ENCODE data around the gene ETV2.
"Not testable (repeated sequence)": the region's sequence is repeated elsewhere in the genome, so short reads cannot be mapped to it uniquely, and the experiment has no call there.

ETV2 gene

GRCh38 chr19:35601971-35602370, 39.6 kb upstream of the ETV2 start:
- Histone ChIP-seq H3K27ac (no peak overlapping the region), H3K4me2 (ENCODE audit: low read length) (no peak overlapping the region), H3K36me3 (ENCODE audit: control insufficient read depth, insufficient read depth, low read length) (no peaks in the 10 kb centered on the region), H3K4me1 (no peaks in the 10 kb centered on the region), H3K4me3 (ENCODE audit: low read depth, low read length) (no peak overlapping the region), H3K9ac (no peak overlapping the region), H2AFZ (no peak overlapping the region), H3K27me3 (ENCODE audit: control insufficient read depth, insufficient read depth, low read length) (no peaks in the 10 kb centered on the region), H3K79me2 (no peaks in the 10 kb centered on the region), H3K9me3 (ENCODE audit: control insufficient read depth, low read length) (no peaks in the 10 kb centered on the region)
- no peak for TF ChIP-seq CTCF (IDR thresholded peaks at IDR 0.05)

DNA sequence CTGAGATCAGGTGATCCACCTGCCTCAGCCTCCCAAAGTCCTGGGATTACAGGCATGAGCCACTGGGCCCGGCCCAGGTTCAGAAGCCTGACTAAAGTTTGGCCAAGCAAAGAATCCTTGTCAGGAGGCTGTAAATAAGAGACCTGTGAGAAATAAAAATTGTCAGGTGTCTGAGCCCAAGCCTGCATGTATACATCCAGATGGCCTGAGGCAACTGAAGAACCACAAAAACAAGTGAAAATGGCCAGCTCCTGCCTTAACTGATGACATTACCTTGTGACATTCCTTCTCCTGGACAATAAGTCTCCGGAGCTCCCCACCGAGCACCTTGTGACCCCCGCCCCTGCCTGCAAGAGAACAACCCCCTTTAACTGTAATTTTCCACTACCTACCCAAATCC, 37.1 kb upstream of the ETV2 start:
- not testable (repeated sequence) for H3K36me3 ChIP-seq (ENCODE audit: control insufficient read depth, insufficient read depth, low read length); H3K4me3 ChIP-seq (ENCODE audit: low read depth, low read length); H3K27ac ChIP-seq; H3K9ac ChIP-seq; H3K79me2 ChIP-seq; H3K27me3 ChIP-seq (ENCODE audit: control insufficient read depth, insufficient read depth, low read length); H2AFZ ChIP-seq; H3K4me2 ChIP-seq (ENCODE audit: low read length); H3K9me3 ChIP-seq (ENCODE audit: control insufficient read depth, low read length); H3K4me1 ChIP-seq

GRCh38 chr19:35607170-35607569, 34.4 kb upstream of the ETV2 start:
- not testable (repeated sequence) for H2AFZ ChIP-seq; H3K9ac ChIP-seq; H3K36me3 ChIP-seq (ENCODE audit: control insufficient read depth, insufficient read depth, low read length); H3K4me1 ChIP-seq; H3K27me3 ChIP-seq (ENCODE audit: control insufficient read depth, insufficient read depth, low read length); H3K4me3 ChIP-seq (ENCODE audit: low read depth, low read length); H3K9me3 ChIP-seq (ENCODE audit: control insufficient read depth, low read length); H3K27ac ChIP-seq; H3K4me2 ChIP-seq (ENCODE audit: low read length); H3K79me2 ChIP-seq

- Histone ChIP-seq H3K27me3 (ENCODE audit: control insufficient read depth, insufficient read depth, low read length) (no peaks in the 10 kb centered on the region), H3K79me2 (no peaks in the 10 kb centered on the region), H3K9ac (no peak overlapping the region), H3K36me3 (ENCODE audit: control insufficient read depth, insufficient read depth, low read length) (no peaks in the 10 kb centered on the region), H3K4me1 (no peaks in the 10 kb centered on the region), H3K9me3 (ENCODE audit: control insufficient read depth, low read length) (no peaks in the 10 kb centered on the region), H3K4me2 (ENCODE audit: low read length) (no peak overlapping the region), H3K4me3 (ENCODE audit: low read depth, low read length) (no peak overlapping the region), H2AFZ (no peak overlapping the region), H3K27ac (no peak overlapping the region)
- TF ChIP-seq CTCF (IDR thresholded peaks at IDR 0.05) = no peak
Observed at GRCh38 chr19:35607661-35608060, 33.9 kb upstream of the ETV2 start.

DNA sequence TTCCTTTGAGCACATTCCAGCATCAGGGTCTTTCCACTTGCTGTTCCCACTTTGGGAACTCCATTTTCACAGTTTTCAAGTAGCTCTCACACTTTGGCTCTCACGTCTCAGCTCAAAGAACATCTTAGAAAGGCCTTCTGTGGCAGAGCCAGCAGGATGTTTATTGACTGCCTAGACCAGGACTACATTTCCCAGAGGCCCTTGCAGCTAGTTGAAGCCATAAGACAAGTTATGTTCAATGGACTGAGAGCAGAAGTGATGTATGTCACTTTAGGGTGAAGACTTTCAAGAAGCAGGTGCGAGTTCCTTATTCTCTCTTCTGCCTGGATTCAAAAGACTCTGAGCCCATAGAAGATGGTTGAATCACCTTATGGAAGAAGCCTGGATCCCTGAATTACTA, 33.3 kb upstream of the ETV2 start:
- no peaks in the 10 kb centered on the region for H3K79me2 ChIP-seq
- no peak overlapping the region for H2AFZ ChIP-seq
- no peak overlapping the region for H3K27ac ChIP-seq
- no peak overlapping the region for H3K4me2 ChIP-seq (ENCODE audit: low read length)
- H3K4me1 ChIP-seq = no peaks in the 10 kb centered on the region
- H3K36me3 ChIP-seq (ENCODE audit: control insufficient read depth, insufficient read depth, low read length) = no peaks in the 10 kb centered on the region
- TF ChIP-seq CTCF (IDR thresholded peaks at IDR 0.05) = no peak
- no peak overlapping the region for H3K4me3 ChIP-seq (ENCODE audit: low read depth, low read length)
- H3K27me3 ChIP-seq (ENCODE audit: control insufficient read depth, insufficient read depth, low read length) = no peaks in the 10 kb centered on the region
- no peaks in the 10 kb centered on the region for H3K9me3 ChIP-seq (ENCODE audit: control insufficient read depth, low read length)
- H3K9ac ChIP-seq = no peak overlapping the region

DNA sequence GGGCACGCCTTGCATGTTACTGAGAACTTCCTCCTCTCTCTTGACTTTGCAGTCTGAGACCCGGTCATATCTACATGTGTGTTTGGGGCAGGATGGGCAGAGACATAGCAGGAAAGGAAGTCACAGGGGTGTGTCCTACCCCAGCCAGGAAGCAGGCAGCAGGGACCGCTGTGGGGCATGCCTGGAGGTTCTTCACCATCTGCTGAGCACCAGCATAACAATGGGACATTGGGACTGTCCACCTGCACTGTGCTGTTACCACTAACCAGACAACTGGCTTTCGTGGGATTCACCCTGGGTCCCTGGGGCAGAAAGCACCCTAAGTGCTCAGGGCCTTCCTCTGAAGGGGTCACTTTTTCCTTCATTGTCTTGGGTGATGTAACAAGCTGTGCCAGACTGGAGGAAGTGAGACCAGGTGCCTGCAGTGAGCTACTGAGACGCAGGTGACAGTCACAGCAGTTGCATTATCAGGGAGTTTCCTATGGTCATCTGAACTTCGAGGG, 31.6 kb upstream of the ETV2 start:
- Histone ChIP-seq H3K9ac (no peak overlapping the region), H3K79me2 (no peaks in the 10 kb centered on the region), H3K36me3 (ENCODE audit: control insufficient read depth, insufficient read depth, low read length) (no peaks in the 10 kb centered on the region), H3K4me3 (ENCODE audit: low read depth, low read length) (no peak overlapping the region), H3K4me2 (ENCODE audit: low read length) (no peak overlapping the region), H3K27me3 (ENCODE audit: control insufficient read depth, insufficient read depth, low read length) (no peaks in the 10 kb centered on the region), H3K27ac (no peak overlapping the region), H2AFZ (no peak overlapping the region), H3K4me1 (no peaks in the 10 kb centered on the region), H3K9me3 (ENCODE audit: control insufficient read depth, low read length) (no peaks in the 10 kb centered on the region)
- TF ChIP-seq CTCF (IDR thresholded peaks at IDR 0.05) = no peak

Measured in parathyroid adenoma (tissue), 2 donors.